GM12864 (cell line): Measurements from ENCODE around the gene JAML.

Experiments used
- DNase-seq: peaks from one replicate; pipeline ENCODE4 v3.0.0-alpha.2; 2011; ENCODE audit warnings: low read depth
- H3K4me3 ChIP-seq: 2 replicates; pipeline ENCODE4 v1.5.1; 2011; ENCODE audit warnings: mild to moderate bottlenecking, low read depth, low read length, control low read depth
- CTCF ChIP-seq: IDR thresholded peaks from 2 replicates; pipeline ENCODE4 v1.5.1; 2011; ENCODE audit warnings: low read depth, mild to moderate bottlenecking, moderate library complexity, low read length, control low read depth, inconsistent platforms; ENCODE audit errors: missing control alignments

Gene JAML

GRCh38 chr11:118219732-118220131, 5.1 kb downstream of the JAML start:
- TF ChIP-seq CTCF = no peak

GRCh38 chr11:118219244-118219643, 5.6 kb downstream of the JAML start:
- DNase-seq = no peak
- H3K4me3 ChIP-seq = no peak overlapping the region
- no peak for TF ChIP-seq CTCF

More at GRCh38 chr11:118219732-118220131, 5.1 kb downstream of the JAML start:
- DNase-seq = no peak
- no peak overlapping the region for H3K4me3 ChIP-seq

- TF ChIP-seq CTCF = no peak
- no peak for DNase-seq
- H3K4me3 ChIP-seq = no peak overlapping the region
Observed at GRCh38 chr11:118217575-118217974, 7.2 kb downstream of the JAML start.

- no peak for TF ChIP-seq CTCF
- DNase-seq = no peak
- no peak overlapping the region for H3K4me3 ChIP-seq
Observed at GRCh38 chr11:118216621-118217481, 8.0 kb downstream of the JAML start.

GRCh38 chr11:118215765-118216164, 9.0 kb downstream of the JAML start:
- H3K4me3 ChIP-seq = no peak overlapping the region
- TF ChIP-seq CTCF = no peak
- DNase-seq = no peak

- no peak for DNase-seq
- H3K4me3 ChIP-seq = no peak overlapping the region
- no peak for TF ChIP-seq CTCF
Observed at GRCh38 chr11:118215262-118215661, 9.5 kb downstream of the JAML start.
